ENCODE results near the gene PLEKHA6. TPM values are rescaled to one million over a fixed set of nuclear protein-coding genes. Genes with fewer than 3 reads are reported as not detected.

PLEKHA6 gene
- polyA plus RNA-seq, 1 donor from 2014 or later: 22.6 TPM

DNA sequence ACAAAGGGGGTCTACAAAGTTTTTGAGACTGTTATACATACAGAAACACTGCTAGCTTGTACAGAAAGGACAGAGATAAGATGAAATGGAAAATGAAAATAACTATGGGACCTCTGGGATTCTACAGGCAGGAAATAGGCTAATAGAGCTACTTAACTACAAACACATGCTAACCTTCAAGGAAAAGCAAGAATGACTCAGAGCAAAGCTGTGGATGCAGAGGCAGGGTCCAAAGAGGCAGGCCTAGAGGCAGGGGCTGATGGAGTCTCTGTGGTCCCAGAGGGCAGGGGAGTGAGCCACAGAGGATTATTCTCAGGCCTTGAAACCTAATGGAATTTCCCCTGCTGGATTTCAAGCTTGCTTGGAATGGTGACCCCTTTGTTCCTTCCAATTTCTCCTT is 127.2 kb downstream of the PLEKHA6 start:
- H3K79me2 ChIP-seq (replicated peaks; ENCODE audit: insufficient read depth, low read length): no peaks in the 10 kb centered on the region
- H3K9ac ChIP-seq (ENCODE audit: low read length): no peak overlapping the region
- no peaks in the 10 kb centered on the region for H3F3A ChIP-seq (ENCODE audit: insufficient read depth, low read length, poor library complexity, severe bottlenecking)
- no peak overlapping the region for H3K27ac ChIP-seq (ENCODE audit: low read length)
- H3K4me3 ChIP-seq (ENCODE audit: low read length): no peak overlapping the region
- no peaks in the 10 kb centered on the region for H3K9me3 ChIP-seq (ENCODE audit: low read length)
- H3K4me2 ChIP-seq (ENCODE audit: low read length): no peak overlapping the region
- no peak for TF ChIP-seq RAD21 (conservative IDR thresholded peaks at IDR 0.05)
- no peak for TF ChIP-seq EP300 (conservative IDR thresholded peaks at IDR 0.05; ENCODE audit: poor library complexity, severe bottlenecking)
- no peak for TF ChIP-seq POLR2AphosphoS5 (IDR thresholded peaks at IDR 0.05)
- no peak for TF ChIP-seq EZH2 (IDR thresholded peaks at IDR 0.05; ENCODE audit: borderline replicate concordance, insufficient read depth, low read length, poor library complexity, severe bottlenecking)
- TF ChIP-seq, protein P1, sequence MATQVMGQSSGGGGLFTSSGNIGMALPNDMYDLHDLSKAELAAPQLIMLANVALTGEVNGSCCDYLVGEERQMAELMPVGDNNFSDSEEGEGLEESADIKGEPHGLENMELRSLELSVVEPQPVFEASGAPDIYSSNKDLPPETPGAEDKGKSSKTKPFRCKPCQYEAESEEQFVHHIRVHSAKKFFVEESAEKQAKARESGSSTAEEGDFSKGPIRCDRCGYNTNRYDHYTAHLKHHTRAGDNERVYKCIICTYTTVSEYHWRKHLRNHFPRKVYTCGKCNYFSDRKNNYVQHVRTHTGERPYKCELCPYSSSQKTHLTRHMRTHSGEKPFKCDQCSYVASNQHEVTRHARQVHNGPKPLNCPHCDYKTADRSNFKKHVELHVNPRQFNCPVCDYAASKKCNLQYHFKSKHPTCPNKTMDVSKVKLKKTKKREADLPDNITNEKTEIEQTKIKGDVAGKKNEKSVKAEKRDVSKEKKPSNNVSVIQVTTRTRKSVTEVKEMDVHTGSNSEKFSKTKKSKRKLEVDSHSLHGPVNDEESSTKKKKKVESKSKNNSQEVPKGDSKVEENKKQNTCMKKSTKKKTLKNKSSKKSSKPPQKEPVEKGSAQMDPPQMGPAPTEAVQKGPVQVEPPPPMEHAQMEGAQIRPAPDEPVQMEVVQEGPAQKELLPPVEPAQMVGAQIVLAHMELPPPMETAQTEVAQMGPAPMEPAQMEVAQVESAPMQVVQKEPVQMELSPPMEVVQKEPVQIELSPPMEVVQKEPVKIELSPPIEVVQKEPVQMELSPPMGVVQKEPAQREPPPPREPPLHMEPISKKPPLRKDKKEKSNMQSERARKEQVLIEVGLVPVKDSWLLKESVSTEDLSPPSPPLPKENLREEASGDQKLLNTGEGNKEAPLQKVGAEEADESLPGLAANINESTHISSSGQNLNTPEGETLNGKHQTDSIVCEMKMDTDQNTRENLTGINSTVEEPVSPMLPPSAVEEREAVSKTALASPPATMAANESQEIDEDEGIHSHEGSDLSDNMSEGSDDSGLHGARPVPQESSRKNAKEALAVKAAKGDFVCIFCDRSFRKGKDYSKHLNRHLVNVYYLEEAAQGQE (IDR thresholded peaks at IDR 0.05; ENCODE audit: borderline replicate concordance): no peak
- no peak for TF ChIP-seq TAF1 (IDR thresholded peaks at IDR 0.05; ENCODE audit: low read depth)
- no peak for TF ChIP-seq SMC3 (conservative IDR thresholded peaks at IDR 0.05; ENCODE audit: poor library complexity)
- no peak for TF ChIP-seq MXI1 (conservative IDR thresholded peaks at IDR 0.05; ENCODE audit: poor library complexity, severe bottlenecking)
- TF ChIP-seq, protein P2, sequence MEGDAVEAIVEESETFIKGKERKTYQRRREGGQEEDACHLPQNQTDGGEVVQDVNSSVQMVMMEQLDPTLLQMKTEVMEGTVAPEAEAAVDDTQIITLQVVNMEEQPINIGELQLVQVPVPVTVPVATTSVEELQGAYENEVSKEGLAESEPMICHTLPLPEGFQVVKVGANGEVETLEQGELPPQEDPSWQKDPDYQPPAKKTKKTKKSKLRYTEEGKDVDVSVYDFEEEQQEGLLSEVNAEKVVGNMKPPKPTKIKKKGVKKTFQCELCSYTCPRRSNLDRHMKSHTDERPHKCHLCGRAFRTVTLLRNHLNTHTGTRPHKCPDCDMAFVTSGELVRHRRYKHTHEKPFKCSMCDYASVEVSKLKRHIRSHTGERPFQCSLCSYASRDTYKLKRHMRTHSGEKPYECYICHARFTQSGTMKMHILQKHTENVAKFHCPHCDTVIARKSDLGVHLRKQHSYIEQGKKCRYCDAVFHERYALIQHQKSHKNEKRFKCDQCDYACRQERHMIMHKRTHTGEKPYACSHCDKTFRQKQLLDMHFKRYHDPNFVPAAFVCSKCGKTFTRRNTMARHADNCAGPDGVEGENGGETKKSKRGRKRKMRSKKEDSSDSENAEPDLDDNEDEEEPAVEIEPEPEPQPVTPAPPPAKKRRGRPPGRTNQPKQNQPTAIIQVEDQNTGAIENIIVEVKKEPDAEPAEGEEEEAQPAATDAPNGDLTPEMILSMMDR (IDR thresholded peaks at IDR 0.05; ENCODE audit: poor library complexity, severe bottlenecking): no peak
- peaks cover 40% of the 10 kb centered on the region for H3K36me3 ChIP-seq (ENCODE audit: insufficient read depth, low read length)
- H4K20me1 ChIP-seq (ENCODE audit: insufficient read depth): no peaks in the 10 kb centered on the region
- H2AFZ ChIP-seq (ENCODE audit: low read depth, low read length): no peak overlapping the region
- no peaks in the 10 kb centered on the region for H3K9me2 ChIP-seq (ENCODE audit: insufficient read depth, low read length)
- no peaks in the 10 kb centered on the region for H3K27me3 ChIP-seq (ENCODE audit: insufficient read depth, low read depth, low read length)

DNA sequence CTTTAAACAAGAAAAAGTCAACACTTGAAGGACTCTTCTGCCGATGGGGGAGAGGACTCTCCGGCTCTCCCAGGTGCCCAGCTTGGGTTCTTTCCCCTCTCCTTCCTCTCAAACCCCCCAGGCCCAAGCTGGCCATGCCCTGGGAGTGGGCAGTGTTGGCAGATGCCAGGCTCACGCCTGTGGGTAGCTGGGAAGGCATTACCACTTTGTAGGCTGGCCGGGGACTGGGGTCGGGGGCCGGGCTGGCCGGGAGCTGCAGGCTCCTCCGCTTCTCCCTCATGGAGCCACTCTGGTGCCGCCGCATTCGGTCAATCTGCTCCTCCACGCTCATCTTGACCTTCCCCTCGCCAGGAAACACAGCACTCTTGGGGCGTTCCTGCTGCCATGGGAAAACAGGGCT is 129.5 kb downstream of the PLEKHA6 start:
- Histone ChIP-seq H3K27me3 (ENCODE audit: insufficient read depth, low read depth, low read length) (no peaks in the 10 kb centered on the region), H3K9ac (ENCODE audit: low read length) (no peak overlapping the region), H3K4me3 (ENCODE audit: low read length) (no peak overlapping the region), H3K9me2 (ENCODE audit: insufficient read depth, low read length) (no peaks in the 10 kb centered on the region), H3F3A (ENCODE audit: insufficient read depth, low read length, poor library complexity, severe bottlenecking) (no peaks in the 10 kb centered on the region), H4K20me1 (ENCODE audit: insufficient read depth) (no peaks in the 10 kb centered on the region), H2AFZ (ENCODE audit: low read depth, low read length) (no peak overlapping the region), H3K36me3 (ENCODE audit: insufficient read depth, low read length) (peaks cover 42% of the 10 kb centered on the region), H3K27ac (ENCODE audit: low read length) (no peak overlapping the region), H3K4me2 (ENCODE audit: low read length) (no peak overlapping the region), H3K79me2 (replicated peaks; ENCODE audit: insufficient read depth, low read length) (no peaks in the 10 kb centered on the region), H3K9me3 (ENCODE audit: low read length) (no peaks in the 10 kb centered on the region)
- TF ChIP-seq EP300 (conservative IDR thresholded peaks at IDR 0.05; ENCODE audit: poor library complexity, severe bottlenecking) (no peak), EZH2 (IDR thresholded peaks at IDR 0.05; ENCODE audit: borderline replicate concordance, insufficient read depth, low read length, poor library complexity, severe bottlenecking) (no peak), POLR2AphosphoS5 (IDR thresholded peaks at IDR 0.05) (no peak), SMC3 (conservative IDR thresholded peaks at IDR 0.05; ENCODE audit: poor library complexity) (no peak), RAD21 (conservative IDR thresholded peaks at IDR 0.05) (no peak), TAF1 (IDR thresholded peaks at IDR 0.05; ENCODE audit: low read depth) (no peak), MXI1 (conservative IDR thresholded peaks at IDR 0.05; ENCODE audit: poor library complexity, severe bottlenecking) (no peak)
- TF ChIP-seq, protein P2 (IDR thresholded peaks at IDR 0.05; ENCODE audit: poor library complexity, severe bottlenecking): no peak
- TF ChIP-seq, protein P1 (IDR thresholded peaks at IDR 0.05; ENCODE audit: borderline replicate concordance): no peak

Data from neural cell (in vitro differentiated cells).